Lung (tissue), 12 donors: ENCODE data around the gene NCBP3. TPM values are rescaled to one million over a fixed set of nuclear protein-coding genes. Genes with fewer than 3 reads are reported as not detected.

ENCODE experiments used
- ATAC-seq: fragments of 200-7000 bp; cut with Tn5 transposase; one replicate; pipeline ENCODE4 v1.9.1; 2020; ENCODE audit warnings: moderate number of reproducible peaks; ENCODE audit not compliant: insufficient read depth, low FRiP score
- DNase-seq, 3 donors: peaks; one replicate each; pipeline ENCODE4 v3.0.0-alpha.2; 2013 to 2017
- H3K27ac ChIP-seq, 2 donors: one replicate each; pipeline ENCODE4 v1.5.1; 2013; ENCODE audit warnings: mild to moderate bottlenecking in 2 of 2, moderate library complexity in 2 of 2, control low read depth in 1 of 2, inconsistent platforms in 1 of 2, low read depth in 1 of 2, low read length in 1 of 2
- H3K27me3 ChIP-seq, 3 donors: one replicate each; pipeline ENCODE4 v1.5.1; 2013; ENCODE audit warnings: low read length in 2 of 3; ENCODE audit not compliant: control insufficient read depth in 3 of 3, insufficient read depth in 3 of 3
- H3K36me3 ChIP-seq, 4 donors: one replicate each; pipeline ENCODE4 v1.5.1; 2013; ENCODE audit warnings: low read length in 4 of 4, mild to moderate bottlenecking in 1 of 4, moderate library complexity in 1 of 4; ENCODE audit not compliant: control insufficient read depth in 4 of 4, insufficient read depth in 4 of 4
- H3K4me1 ChIP-seq, 5 donors: one replicate each; pipeline ENCODE4 v1.5.1; 2013; ENCODE audit warnings: low read length in 5 of 5, mild to moderate bottlenecking in 2 of 5, moderate library complexity in 1 of 5; ENCODE audit not compliant: control insufficient read depth in 5 of 5, insufficient read depth in 5 of 5
- H3K4me3 ChIP-seq: one replicate; pipeline ENCODE4 v1.5.1; 2013; ENCODE audit warnings: mild to moderate bottlenecking, control low read depth, moderate library complexity
- H3K9ac ChIP-seq, 2 donors: one replicate each; pipeline ENCODE4 v1.5.1; 2013; ENCODE audit warnings: low read length in 2 of 2, control low read depth in 1 of 2; ENCODE audit not compliant: insufficient read depth in 1 of 2
- H3K9me3 ChIP-seq, 4 donors: one replicate each; pipeline ENCODE4 v1.5.1; 2013; ENCODE audit warnings: low read length in 3 of 4, mild to moderate bottlenecking in 1 of 4, moderate library complexity in 1 of 4; ENCODE audit not compliant: control insufficient read depth in 4 of 4, insufficient read depth in 3 of 4
- CTCF ChIP-seq: IDR thresholded peaks from 2 replicates; pipeline ENCODE4 v1.5.1; 2012; ENCODE audit warnings: mild to moderate bottlenecking; ENCODE audit errors: control extremely low read depth, extremely low read depth
- WGBS, 2 donors: extraction: QIAGEN DNeasy Blood & Tissue Kit; methylation state at CpG; one replicate each; pipeline ENCODE4 v1.1.7; 2013; 5-methylcytosine and 5-hydroxymethylcytosine counted together
- polyA plus RNA-seq, 2 donors: library from polyadenylated mRNA; stranded (reverse); fragments of 200-250 nt; gene quantifications; one replicate each; pipeline ENCODE4 v1.2.1, GENCODE V29; 2013
- total RNA-seq, 2 donors: library from RNA; depleted of rRNA in 1 of 2; stranded (reverse); fragments of >200 nt in 1 of 2; gene quantifications; one replicate each; pipeline ENCODE4 v1.2.1, GENCODE V29; 2014 to 2021
- donor health status: control.
- donor health status: control.
- donor health status: Bipolar disorder and iron deficiency.
- donor health status: healthy.
- donor health status: DM: yes; HTN: yes; CAD: no.

The NCBP3 gene
- total and polyA plus RNA-seq, 4 donors = 15.9 to 49.4 (median 26.0) TPM

GRCh38 chr17:3834811-3835210 is 11.2 kb downstream of the NCBP3 start:
- H3K4me1 ChIP-seq = peaks cover 0 to 10% (median 0%) of the 10 kb centered on the region in 5 donors
- no peak for DNase-seq
- H3K4me3 ChIP-seq = no peak overlapping the region
- H3K36me3 ChIP-seq = peaks cover 11 to 41% (median 24%) of the 10 kb centered on the region in 4 donors
- WGBS, 2 donors = 40 to 83% methylated on average over 4 of the region's 4 CpGs
- H3K27ac ChIP-seq = peak overlapping the region in 1 of 2 donors; percentile 82
- no peak for TF ChIP-seq CTCF
- H3K9ac ChIP-seq = no peak overlapping the region
- no peaks in the 10 kb centered on the region for H3K9me3 ChIP-seq
- no peak for ATAC-seq
- no peaks in the 10 kb centered on the region for H3K27me3 ChIP-seq

GRCh38 chr17:3828852-3829232 is 17.2 kb downstream of the NCBP3 start:
- TF ChIP-seq CTCF = no peak
- Histone ChIP-seq H3K9me3 (no peaks in the 10 kb centered on the region), H3K27me3 (no peaks in the 10 kb centered on the region), H3K36me3 (peaks cover 22 to 42% (median 24%) of the 10 kb centered on the region in 4 donors), H3K4me1 (peaks cover 0 to 6% (median 0%) of the 10 kb centered on the region in 5 donors), H3K4me3 (no peak overlapping the region), H3K9ac (no peak overlapping the region), H3K27ac (peak overlapping the region in 1 of 2 donors; percentile 17)
- 90 to 93% methylated on average over 7 of the region's 7 CpGs for WGBS, 2 donors
- ATAC-seq = no peak
- DNase-seq = no peak

DNA sequence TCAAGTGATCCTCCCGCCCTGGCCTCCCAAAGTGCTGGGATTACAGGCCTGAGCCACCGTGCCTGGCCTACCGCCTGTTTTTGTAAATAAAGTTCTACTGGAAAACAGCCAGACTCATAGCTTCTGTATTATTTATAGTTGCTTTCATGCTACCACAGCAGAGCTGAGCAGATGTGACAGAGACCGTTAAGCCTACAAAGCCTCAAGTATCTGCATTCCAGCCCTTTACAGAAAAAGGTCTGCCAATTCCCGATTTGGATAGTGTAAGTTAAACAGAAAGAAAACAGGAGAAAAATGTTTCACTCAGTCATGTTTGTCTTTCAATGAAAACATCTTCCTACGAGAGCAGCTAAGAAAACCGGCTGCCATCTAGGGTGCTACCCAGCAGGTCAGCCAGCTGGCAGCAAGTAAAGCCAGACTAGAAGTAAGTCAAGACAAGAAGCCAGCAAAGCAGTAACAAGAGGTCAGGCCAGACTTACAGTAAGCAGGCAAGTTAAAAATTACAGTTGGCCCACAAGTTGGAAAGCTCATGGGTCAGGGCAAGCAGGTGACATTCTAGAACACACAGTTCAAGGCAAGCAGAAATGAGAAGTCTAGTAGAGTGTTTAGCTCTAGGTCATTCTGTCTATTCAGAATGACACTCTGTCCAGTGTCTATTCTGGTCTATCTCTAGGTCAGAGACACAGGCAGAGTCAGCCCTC is 17.7 kb downstream of the NCBP3 start:
- TF ChIP-seq CTCF = no peak
- Histone ChIP-seq H3K27ac (peak overlapping the region in 1 of 2 donors; percentile 17), H3K4me3 (no peak overlapping the region), H3K9me3 (no peaks in the 10 kb centered on the region), H3K36me3 (peaks cover 21 to 42% (median 27%) of the 10 kb centered on the region in 4 donors), H3K27me3 (no peaks in the 10 kb centered on the region), H3K4me1 (peaks cover 0 to 6% (median 0%) of the 10 kb centered on the region in 5 donors), H3K9ac (no peak overlapping the region)
- WGBS, 2 donors = 71 to 85% methylated on average over 7 of the region's 7 CpGs
- DNase-seq (peak in 2 of 3 donors; percentile 45 to 59), ATAC-seq (no peak)
